BLaER1 treated with 17β-estradiol and CSF1 and Interleukin-3, amounts not matched to agents 10 nM and 100 nM (cell line): Measurements from ENCODE around the gene RAB36.

Experiments
- H3K27ac ChIP-seq, 11 experiments: shearing (Covaris generic); formaldehyde crosslinking; 2 replicates each; pipeline ENCODE4 v1.8.1; 2022
- H3K27me3 ChIP-seq, 11 experiments: shearing (Covaris generic); formaldehyde crosslinking; 2 replicates each; pipeline ENCODE4 v1.8.1; 2022
- H3K36me3 ChIP-seq, 11 experiments: shearing (Covaris generic); formaldehyde crosslinking; 2 replicates each; pipeline ENCODE4 v1.8.1; 2022
- H3K4me1 ChIP-seq, 10 experiments: shearing (Covaris generic); formaldehyde crosslinking; 2 replicates each; pipeline ENCODE4 v1.8.1; 2022
- H3K4me2 ChIP-seq, 11 experiments: shearing (Covaris generic); formaldehyde crosslinking; 2 replicates each; pipeline ENCODE4 v1.8.1; 2022
- H3K4me3 ChIP-seq, 10 experiments: shearing (Covaris generic); formaldehyde crosslinking; 2 replicates each; pipeline ENCODE4 v1.8.1; 2022
- H3K9ac ChIP-seq, 11 experiments: shearing (Covaris generic); formaldehyde crosslinking; 2 replicates each; pipeline ENCODE4 v1.8.1; 2022
- H3K9me3 ChIP-seq, 11 experiments: shearing (Covaris generic); formaldehyde crosslinking; replicated peaks in 1 of 11; 2 replicates each; pipeline ENCODE4 v1.8.1; 2022
- H4K20me1 ChIP-seq, 11 experiments: shearing (Covaris generic); formaldehyde crosslinking; 2 replicates each; pipeline ENCODE4 v1.8.1; 2022
- Cebpa-rat ChIP-seq, 11 experiments: shearing (Covaris generic); IDR thresholded peaks; 2 replicates each; pipeline ENCODE4 v1.8.1; 2022

The RAB36 gene

GRCh38 chr22:23154461-23154860 is 9.2 kb downstream of the RAB36 start:
- Histone ChIP-seq H3K9me3 (no peaks in the 10 kb centered on the region), H3K9ac (peak overlapping the region in 1 of 11 experiments; percentile 5; a peak in 1 of 22 replicates), H3K4me1 (peaks cover 24 to 73% (median 56%) of the 10 kb centered on the region in 10 experiments), H3K27ac (peak overlapping the region in 7 of 11 experiments; percentile 6 to 77 (median 40); a peak in 12 of 22 replicates), H4K20me1 (no peaks in the 10 kb centered on the region), H3K27me3 (no peaks in the 10 kb centered on the region), H3K4me3 (no peak overlapping the region), H3K4me2 (peak overlapping the region in 7 of 11 experiments; percentile 72 to 83 (median 77); a peak in 8 of 22 replicates), H3K36me3 (no peaks in the 10 kb centered on the region)
- no peak for TF ChIP-seq Cebpa-rat (IDR thresholded peaks at IDR 0.05)

GRCh38 chr22:23155143-23155542 is 9.9 kb downstream of the RAB36 start:
- Histone ChIP-seq H3K4me2 (peak overlapping the region in 2 of 11 experiments; percentile 11 to 49; a peak in 2 of 22 replicates), H3K9me3 (no peaks in the 10 kb centered on the region), H3K36me3 (no peaks in the 10 kb centered on the region), H3K27ac (no peak overlapping the region), H3K27me3 (no peaks in the 10 kb centered on the region), H3K9ac (no peak overlapping the region), H4K20me1 (no peaks in the 10 kb centered on the region), H3K4me1 (peaks cover 24 to 67% (median 53%) of the 10 kb centered on the region in 10 experiments), H3K4me3 (no peak overlapping the region)
- TF ChIP-seq Cebpa-rat (IDR thresholded peaks at IDR 0.05), result no peak

DNA sequence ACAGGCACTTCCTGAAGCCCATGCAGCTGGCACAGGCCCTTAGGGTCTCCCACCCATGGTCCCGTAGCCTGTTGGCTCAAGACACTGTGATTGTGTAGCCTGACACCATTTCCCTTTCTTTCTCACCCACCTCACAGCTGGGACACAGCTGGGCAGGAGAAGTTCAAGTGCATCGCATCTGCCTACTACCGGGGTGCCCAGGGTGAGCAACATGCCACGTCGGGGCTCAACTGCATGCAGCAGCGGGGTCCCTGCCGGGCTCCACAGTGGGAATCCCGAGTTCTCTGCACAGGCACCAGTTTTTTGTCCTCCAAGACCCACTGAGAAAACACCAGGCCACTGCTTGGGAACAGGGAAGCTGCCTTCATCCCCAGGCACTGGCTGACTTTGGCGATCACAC is 10.6 kb downstream of the RAB36 start:
- Histone ChIP-seq H3K4me1 (peaks cover 24 to 62% (median 49%) of the 10 kb centered on the region in 10 experiments), H3K36me3 (no peaks in the 10 kb centered on the region), H3K9me3 (no peaks in the 10 kb centered on the region)

GRCh38 chr22:23156286-23156685 is 11.0 kb downstream of the RAB36 start:
- Histone ChIP-seq H3K36me3 (no peaks in the 10 kb centered on the region), H3K4me1 (peaks cover 24 to 57% (median 46%) of the 10 kb centered on the region in 10 experiments), H3K4me2 (peak overlapping the region in 6 of 11 experiments; percentile 2 to 51 (median 34); a peak in 7 of 22 replicates), H3K9ac (no peak overlapping the region), H4K20me1 (no peaks in the 10 kb centered on the region), H3K9me3 (no peaks in the 10 kb centered on the region), H3K27ac (no peak overlapping the region), H3K4me3 (no peak overlapping the region), H3K27me3 (no peaks in the 10 kb centered on the region)
- TF ChIP-seq Cebpa-rat (IDR thresholded peaks at IDR 0.05), result no peak

More for the DNA sequence above, 10.6 kb downstream of the RAB36 start:
- TF ChIP-seq Cebpa-rat (IDR thresholded peaks at IDR 0.05), result no peak
- Histone ChIP-seq H3K4me2 (peak overlapping the region in 5 of 11 experiments; percentile 2 to 49 (median 11); a peak in 4 of 22 replicates), H3K27ac (no peak overlapping the region), H3K4me3 (no peak overlapping the region), H4K20me1 (no peaks in the 10 kb centered on the region), H3K27me3 (no peaks in the 10 kb centered on the region), H3K9ac (no peak overlapping the region)

GRCh38 chr22:23157560-23158515 is 12.6 kb downstream of the RAB36 start:
- Histone ChIP-seq H3K9ac (no peak overlapping the region), H3K27me3 (no peaks in the 10 kb centered on the region), H3K36me3 (no peaks in the 10 kb centered on the region), H3K27ac (no peak overlapping the region; a peak in 1 of 22 replicates), H3K4me1 (peaks cover 12 to 43% (median 37%) of the 10 kb centered on the region in 10 experiments), H3K4me2 (peak overlapping the region in 6 of 11 experiments; percentile 31 to 51 (median 41); a peak in 9 of 22 replicates), H3K9me3 (no peaks in the 10 kb centered on the region), H4K20me1 (no peaks in the 10 kb centered on the region), H3K4me3 (no peak overlapping the region)
- no peak for TF ChIP-seq Cebpa-rat (IDR thresholded peaks at IDR 0.05)

DNA sequence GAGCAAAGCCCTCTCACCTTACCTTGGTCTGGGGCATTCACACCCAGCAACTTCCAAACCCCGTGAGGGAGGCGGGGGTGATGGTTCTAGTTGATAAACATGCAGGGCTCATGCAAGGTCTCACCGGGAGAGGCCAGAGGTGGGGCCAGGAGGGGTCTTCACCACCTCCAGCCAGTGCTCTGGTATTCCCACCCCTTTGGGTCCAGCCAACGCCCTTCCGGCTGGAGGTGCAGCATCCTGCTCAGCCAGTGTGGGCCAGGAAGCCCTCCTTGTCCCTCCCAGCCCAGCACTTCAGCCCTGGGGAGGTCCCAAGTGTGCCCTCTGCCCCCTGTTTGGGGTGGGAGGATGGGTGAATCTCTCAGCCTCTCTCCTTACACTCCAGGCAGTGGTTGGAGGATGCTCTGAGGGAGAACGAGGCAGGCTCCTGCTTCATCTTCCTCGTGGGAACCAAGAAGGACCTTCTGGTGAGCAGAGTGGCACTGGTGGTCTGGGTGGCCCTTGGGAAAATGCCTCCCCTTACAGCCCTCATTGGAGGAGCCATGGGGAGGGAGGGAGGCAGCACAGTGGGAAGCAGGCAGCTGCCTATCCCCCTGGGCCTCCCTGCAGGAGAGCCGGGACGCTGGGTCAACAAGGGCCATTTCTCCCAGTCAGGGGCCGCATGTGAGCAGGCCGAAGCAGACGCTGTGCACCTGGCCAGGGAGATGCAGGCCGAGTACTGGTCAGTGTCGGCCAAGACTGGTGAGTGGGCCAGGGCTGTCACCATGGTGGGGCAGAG is 13.4 kb downstream of the RAB36 start:
- Histone ChIP-seq H3K4me3 (no peak overlapping the region), H3K36me3 (no peaks in the 10 kb centered on the region), H3K27me3 (no peaks in the 10 kb centered on the region), H3K27ac (no peak overlapping the region), H3K9ac (no peak overlapping the region), H3K4me2 (no peak overlapping the region), H3K9me3 (no peaks in the 10 kb centered on the region), H3K4me1 (peaks cover 4 to 34% (median 28%) of the 10 kb centered on the region in 10 experiments; a peak in 19 of 20 replicates), H4K20me1 (no peaks in the 10 kb centered on the region)
- no peak for TF ChIP-seq Cebpa-rat (IDR thresholded peaks at IDR 0.05)

DNA sequence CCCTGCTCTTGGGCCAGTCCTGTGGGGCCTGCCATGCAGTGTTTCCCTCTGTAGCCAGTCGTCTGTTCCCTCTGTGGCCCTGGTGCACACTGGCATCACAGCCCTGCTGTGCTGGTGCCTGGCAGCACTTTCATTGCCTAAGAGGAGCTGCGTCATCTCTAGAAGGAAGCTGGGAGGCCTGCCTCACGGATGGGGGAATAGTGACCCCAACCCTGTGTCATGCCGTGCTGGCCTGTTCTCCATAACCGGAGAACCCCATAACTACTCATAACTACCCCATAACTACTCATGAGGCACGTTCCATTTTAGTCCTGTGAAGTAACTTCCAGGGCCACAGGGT is 14.0 kb downstream of the RAB36 start:
- Histone ChIP-seq H3K36me3 (no peaks in the 10 kb centered on the region), H3K27ac (no peak overlapping the region), H3K9ac (no peak overlapping the region), H3K4me1 (peaks cover 0 to 29% (median 25%) of the 10 kb centered on the region in 10 experiments; a peak in 18 of 20 replicates), H3K9me3 (no peaks in the 10 kb centered on the region), H4K20me1 (no peaks in the 10 kb centered on the region; a peak in 1 of 22 replicates), H3K4me3 (no peak overlapping the region), H3K4me2 (no peak overlapping the region), H3K27me3 (no peaks in the 10 kb centered on the region)
- no peak for TF ChIP-seq Cebpa-rat (IDR thresholded peaks at IDR 0.05)

- H4K20me1 ChIP-seq, result no peaks in the 10 kb centered on the region; a peak in 1 of 22 replicates
- H3K9ac ChIP-seq, result no peak overlapping the region
- no peaks in the 10 kb centered on the region for H3K27me3 ChIP-seq
- H3K4me1 ChIP-seq, result peaks cover 0 to 20% (median 15%) of the 10 kb centered on the region in 10 experiments; a peak in 17 of 20 replicates
- no peak overlapping the region for H3K27ac ChIP-seq
- H3K36me3 ChIP-seq, result no peaks in the 10 kb centered on the region
- no peak for TF ChIP-seq Cebpa-rat (IDR thresholded peaks at IDR 0.05)
- H3K9me3 ChIP-seq, result no peaks in the 10 kb centered on the region
- H3K4me3 ChIP-seq, result no peak overlapping the region
- H3K4me2 ChIP-seq, result no peak overlapping the region
Measured at GRCh38 chr22:23161029-23161428, 15.8 kb downstream of the RAB36 start.

- Histone ChIP-seq H3K9me3 (no peaks in the 10 kb centered on the region), H3K27me3 (no peaks in the 10 kb centered on the region), H3K9ac (no peak overlapping the region), H3K4me1 (peaks cover 0 to 19% (median 14%) of the 10 kb centered on the region in 10 experiments; a peak in 17 of 20 replicates), H4K20me1 (no peaks in the 10 kb centered on the region; a peak in 1 of 22 replicates), H3K4me3 (no peak overlapping the region), H3K36me3 (no peaks in the 10 kb centered on the region), H3K4me2 (no peak overlapping the region), H3K27ac (no peak overlapping the region)
- TF ChIP-seq Cebpa-rat (IDR thresholded peaks at IDR 0.05), result no peak
Measured at GRCh38 chr22:23161574-23161973, 16.3 kb downstream of the RAB36 start.
